ENCODE measurements around the gene FES. TPM values are rescaled to one million over a fixed set of nuclear protein-coding genes. Genes with fewer than 3 reads are reported as not detected.

Gene FES
- total and polyA plus RNA-seq, 10 of the 15 experiments (the other 5 are each of a cell fraction or from before 2014, with no cell fraction given), result 0.07 to 23.9 (median 9.9) TPM

DNA sequence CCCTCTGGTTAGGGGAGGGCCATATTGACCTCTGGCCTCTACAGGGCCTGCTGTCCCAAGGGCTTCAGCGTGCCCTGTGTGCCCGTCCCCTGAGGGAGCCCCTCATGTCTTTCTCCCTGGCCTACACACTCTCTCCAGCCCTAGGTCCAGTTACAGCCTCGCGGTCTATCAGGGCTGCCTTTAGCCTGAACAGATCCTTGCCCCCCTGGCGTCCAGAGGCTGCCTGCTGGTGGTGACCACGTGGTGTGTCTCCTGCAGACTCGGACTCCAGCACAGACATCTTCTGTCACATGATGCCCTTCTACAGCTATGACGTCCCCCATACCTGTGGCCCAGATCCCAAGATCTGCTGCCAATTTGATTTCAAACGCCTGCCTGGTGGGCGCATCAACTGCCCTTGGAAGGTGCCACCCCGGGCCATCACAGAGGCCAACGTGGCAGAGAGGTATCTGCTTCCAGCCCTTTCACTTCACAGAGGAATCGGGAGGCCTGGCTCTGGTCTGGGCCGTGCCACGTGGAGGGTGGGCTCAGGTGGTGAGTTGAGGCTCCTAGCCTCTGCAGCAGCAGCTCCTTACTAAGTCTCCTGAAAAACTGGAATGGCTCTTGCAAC lies 22.9 kb downstream of the FES start (continued):
- TF ChIP-seq ZNF687 (IDR thresholded peaks at IDR 0.05) (no peak), SRF (IDR thresholded peaks at IDR 0.05; ENCODE audit: low read depth in 2 of 2, low read length in 2 of 2) (no peak), TAF1 (IDR thresholded peaks at IDR 0.05; ENCODE audit: borderline replicate concordance, low read depth, low read length) (no peak)
- TF ChIP-seq, protein P1, sequence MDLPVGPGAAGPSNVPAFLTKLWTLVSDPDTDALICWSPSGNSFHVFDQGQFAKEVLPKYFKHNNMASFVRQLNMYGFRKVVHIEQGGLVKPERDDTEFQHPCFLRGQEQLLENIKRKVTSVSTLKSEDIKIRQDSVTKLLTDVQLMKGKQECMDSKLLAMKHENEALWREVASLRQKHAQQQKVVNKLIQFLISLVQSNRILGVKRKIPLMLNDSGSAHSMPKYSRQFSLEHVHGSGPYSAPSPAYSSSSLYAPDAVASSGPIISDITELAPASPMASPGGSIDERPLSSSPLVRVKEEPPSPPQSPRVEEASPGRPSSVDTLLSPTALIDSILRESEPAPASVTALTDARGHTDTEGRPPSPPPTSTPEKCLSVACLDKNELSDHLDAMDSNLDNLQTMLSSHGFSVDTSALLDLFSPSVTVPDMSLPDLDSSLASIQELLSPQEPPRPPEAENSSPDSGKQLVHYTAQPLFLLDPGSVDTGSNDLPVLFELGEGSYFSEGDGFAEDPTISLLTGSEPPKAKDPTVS (IDR thresholded peaks at IDR 0.05; ENCODE audit: low read depth, low read length), result no peak
- TF ChIP-seq, protein P2, sequence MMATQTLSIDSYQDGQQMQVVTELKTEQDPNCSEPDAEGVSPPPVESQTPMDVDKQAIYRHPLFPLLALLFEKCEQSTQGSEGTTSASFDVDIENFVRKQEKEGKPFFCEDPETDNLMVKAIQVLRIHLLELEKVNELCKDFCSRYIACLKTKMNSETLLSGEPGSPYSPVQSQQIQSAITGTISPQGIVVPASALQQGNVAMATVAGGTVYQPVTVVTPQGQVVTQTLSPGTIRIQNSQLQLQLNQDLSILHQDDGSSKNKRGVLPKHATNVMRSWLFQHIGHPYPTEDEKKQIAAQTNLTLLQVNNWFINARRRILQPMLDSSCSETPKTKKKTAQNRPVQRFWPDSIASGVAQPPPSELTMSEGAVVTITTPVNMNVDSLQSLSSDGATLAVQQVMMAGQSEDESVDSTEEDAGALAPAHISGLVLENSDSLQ (IDR thresholded peaks at IDR 0.05), result no peak

Measured in GM12878 (cell line).